NCI-H1694 treated with DMSO at 0.1 percent for 48 hours (cell line): Measurements from ENCODE around the gene SELENOT.
"Not testable (repeated sequence)": the region's sequence is repeated elsewhere in the genome, so short reads cannot be mapped to it uniquely, and the experiment has no call there.

Experiments
- DNase-seq: peaks from one replicate; lab custom pipeline; 2025; lab: John Stamatoyannopoulos, UW

SELENOT gene

DNA sequence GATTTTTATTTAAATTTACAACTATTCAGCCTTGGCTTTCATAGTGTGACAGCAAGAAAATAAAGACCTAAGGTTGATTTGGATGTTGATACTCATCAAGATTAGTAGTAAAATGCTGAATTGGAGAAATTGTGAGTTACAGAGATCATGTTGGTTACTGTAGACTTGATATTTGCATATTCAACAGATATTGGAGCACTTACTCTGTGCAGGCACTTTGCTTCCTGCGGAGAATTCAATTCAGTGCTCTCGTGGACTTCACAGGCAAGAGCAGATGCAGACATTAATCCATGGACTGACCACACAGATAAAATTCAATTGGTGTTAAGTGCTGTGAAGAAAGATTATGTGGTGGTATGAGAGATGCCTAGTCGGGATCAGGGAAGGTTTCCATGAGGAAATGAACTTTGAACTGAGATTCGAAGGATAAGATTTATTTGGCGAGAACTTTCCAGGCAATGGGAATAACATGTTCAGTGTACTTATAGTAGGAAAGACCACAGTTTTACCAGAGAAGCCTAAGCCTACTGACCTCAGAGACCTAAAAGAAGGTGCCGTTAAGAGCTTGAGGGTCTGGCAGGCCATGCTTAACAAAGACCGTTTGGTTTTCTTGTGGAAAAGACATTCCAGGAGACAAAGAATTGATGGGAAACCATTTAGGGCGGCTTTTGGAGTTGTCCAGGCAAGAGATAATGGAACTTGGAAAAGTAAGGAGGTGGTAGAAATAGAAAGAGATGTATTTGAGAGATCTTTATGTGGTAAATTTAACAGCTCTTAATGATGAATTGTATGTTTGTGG lies 4.3 kb downstream of the SELENOT start:
- DNase-seq: no peak

DNA sequence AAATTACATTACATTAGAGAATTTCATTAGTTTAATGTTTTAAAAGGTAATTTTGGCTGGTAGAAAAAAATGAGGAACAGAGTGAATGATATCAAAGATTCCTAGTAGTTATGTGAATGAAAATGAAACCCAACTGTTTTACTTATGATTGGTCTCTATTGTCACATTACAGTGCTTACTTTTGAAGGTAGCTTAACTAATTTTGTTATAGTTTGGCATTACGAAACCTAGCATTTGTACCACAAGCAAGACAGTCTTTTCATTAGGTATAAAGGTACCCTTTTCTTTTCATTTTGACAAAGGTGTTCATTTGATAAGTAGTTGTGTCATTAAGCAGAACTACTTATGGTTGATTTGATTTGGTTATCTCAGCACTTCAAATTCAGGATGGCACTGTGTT lies 6.9 kb downstream of the SELENOT start:
- no peak for DNase-seq

DNA sequence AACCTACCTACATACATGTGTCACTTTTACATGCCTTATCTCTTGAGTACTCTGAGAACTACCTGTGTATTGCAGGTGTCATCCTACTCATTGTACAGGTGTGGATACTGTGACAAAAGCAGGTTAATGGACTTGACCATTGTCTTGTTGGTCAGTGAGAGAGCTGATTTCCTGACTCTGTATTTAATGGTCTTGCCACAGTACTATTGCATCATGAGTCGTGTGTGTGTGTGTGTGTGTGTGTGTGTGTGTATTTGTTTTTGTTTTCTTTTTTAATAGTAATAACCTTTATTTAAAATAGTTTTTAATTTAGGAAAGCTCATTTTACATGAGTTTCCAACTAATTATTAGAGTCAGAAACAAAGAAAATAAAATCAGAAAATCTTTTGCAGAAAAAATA lies 7.7 kb downstream of the SELENOT start:
- DNase-seq: no peak

DNA sequence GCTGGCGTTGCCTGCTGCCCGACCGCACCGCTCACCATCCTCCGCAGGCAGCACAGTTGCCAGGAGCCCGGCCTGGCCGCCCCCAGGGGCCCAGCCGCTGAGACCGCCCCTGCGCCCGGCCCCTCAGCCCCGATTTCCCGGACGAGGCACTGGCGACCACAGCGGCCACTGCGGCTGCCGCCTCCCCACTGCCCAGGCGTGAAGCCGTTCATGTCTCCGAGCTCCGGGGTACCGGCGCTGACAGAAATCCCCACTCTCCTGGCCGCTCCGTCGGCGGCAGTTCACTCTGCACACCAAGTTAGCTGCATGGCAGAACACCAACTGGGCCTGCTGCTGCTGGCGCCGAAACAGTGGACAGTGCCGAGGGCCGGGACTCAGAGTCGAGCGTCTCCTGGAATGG lies 8.5 kb downstream of the SELENOT start:
- DNase-seq: no peak

DNA sequence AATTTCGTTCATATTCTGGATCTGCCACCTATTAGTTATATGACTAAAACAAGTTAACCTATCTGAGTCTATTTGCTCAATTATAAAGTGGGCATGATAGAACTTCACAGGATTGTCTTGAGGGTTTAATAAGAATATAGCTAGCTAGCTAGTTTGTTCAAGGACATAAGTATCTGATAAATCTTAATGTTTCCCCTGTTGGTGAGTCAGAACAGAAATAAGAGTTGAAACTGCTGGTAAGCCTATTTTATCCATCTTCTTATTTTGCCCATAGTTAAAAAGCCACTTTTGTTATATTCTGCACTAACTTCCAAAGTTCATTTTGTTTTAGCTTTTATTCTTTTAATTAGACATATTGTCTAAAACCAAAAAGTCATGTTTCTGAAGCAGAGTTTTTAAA lies 9.4 kb downstream of the SELENOT start:
- no peak for DNase-seq

DNA sequence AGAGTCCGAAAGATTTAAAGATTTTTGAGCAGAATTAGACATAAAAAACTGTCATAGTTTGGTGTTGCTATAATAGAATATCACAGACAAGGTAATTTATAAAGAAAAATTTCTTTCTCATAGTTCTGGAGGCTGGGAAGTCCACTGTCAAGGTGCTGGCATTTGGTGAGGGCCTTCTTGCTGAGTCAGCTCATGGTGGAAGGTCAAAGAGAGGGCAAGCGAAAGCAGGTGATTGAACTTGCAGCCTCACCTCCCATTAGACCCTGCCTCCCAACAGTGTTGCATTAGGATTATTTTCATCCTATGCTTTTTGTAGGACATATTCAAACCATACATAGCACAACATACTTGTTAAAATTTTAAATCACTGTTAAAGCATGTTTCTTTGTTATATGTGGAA lies 9.9 kb downstream of the SELENOT start:
- no peak for DNase-seq

DNA sequence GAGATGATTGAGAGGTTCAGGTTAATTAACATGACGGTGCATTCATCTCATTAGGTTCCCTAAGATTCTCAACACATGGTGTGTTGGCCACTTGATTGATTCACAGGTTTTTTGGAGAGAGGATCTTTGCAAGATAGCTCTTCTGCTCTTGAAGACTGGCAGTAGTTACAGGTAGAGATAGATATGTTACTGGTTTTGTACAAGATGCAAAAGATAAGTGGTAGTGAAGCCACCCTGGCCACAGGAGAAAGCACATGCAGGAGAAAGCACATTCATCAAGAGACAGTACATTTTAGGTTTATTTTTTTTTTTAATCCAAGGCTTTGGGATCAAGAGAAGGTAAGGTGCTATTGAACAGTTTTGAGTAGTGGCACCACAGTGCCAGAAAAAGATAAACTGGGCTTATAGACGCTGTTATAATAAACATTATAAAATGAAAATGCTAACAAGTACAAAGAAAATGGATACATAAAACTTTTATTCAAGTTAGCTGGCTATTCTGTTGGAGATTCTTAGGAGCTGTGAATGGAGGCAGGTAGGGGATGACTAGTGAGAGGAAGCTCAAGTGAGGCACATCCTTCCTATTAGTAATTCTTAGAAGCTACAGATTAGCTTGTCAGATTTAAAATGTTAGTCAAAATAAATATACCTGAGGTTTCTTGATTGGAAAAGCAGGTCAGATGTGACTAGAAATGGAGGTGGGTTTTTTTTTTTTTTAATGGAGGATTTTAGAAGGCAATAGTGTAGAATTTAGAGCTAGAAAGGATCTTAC lies 10.8 kb downstream of the SELENOT start:
- DNase-seq: no peak

DNA sequence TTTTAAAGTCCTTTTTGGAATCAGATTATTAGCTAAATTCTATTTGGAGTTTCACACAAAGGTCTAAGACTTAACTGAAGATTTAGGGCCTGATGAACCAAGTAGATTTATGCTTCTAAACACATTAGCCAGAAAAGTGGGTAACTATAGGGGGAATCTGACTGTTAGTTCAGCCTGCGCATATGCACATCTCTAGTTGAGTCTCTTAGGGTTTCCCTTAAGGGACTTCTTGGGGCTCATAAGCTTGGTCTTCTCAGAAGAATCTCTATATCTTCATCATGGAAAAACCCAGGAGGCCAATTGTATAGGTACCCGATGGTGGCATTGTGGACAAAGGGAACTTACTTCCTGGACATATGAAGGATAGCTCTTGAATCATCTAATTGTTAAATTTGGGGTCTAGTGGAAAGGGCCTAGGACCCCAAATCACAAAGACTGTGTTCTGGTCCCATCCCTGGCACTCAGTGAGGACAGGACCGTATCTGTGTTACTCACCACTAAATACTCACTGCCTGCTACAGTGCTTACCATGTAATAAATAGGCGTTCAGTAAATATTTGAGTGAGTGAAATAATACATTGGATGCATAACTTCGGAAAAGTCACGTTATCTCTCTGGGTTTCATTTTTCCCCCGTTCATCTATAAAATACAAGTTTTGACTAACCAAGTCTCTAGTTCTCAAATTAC lies 17.0 kb downstream of the SELENOT start:
- no peak for DNase-seq

DNA sequence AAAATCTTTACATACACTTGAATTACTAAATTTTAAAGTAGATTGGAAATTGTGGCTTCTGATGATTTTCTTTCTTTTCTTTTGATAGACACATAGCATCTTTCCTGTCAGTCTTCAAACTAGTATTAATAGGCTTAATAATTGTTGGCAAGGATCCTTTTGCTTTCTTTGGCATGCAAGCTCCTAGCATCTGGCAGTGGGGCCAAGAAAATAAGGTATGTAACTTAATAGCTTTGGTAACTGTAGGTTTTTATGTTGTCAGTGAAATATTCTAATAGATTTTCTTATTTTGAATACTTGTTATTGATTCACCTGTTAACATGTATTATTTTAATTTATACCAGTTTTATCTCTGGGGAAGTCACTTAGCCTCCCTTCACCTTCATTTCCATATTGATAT lies 19.8 kb downstream of the SELENOT start:
- DNase-seq: not testable (repeated sequence)

DNA sequence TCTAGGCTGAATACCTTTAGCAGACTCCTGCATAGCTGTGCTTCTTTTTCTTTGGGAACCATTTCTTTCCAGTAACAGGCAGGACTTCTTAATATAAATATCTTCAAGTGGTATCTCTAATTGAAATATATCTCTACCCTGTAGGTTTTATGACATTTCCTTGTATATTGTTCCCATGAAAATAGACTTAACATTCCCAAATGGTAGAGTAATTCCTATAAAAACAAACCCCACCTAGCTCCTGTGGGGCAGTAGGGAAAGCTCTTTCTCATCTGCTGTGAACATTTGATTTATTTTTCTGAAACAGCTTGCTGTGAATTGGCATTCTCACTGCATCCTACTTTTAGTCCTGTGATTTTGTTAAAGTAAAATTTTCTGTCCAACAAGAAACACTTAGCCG lies 20.8 kb downstream of the SELENOT start:
- DNase-seq: no peak

DNA sequence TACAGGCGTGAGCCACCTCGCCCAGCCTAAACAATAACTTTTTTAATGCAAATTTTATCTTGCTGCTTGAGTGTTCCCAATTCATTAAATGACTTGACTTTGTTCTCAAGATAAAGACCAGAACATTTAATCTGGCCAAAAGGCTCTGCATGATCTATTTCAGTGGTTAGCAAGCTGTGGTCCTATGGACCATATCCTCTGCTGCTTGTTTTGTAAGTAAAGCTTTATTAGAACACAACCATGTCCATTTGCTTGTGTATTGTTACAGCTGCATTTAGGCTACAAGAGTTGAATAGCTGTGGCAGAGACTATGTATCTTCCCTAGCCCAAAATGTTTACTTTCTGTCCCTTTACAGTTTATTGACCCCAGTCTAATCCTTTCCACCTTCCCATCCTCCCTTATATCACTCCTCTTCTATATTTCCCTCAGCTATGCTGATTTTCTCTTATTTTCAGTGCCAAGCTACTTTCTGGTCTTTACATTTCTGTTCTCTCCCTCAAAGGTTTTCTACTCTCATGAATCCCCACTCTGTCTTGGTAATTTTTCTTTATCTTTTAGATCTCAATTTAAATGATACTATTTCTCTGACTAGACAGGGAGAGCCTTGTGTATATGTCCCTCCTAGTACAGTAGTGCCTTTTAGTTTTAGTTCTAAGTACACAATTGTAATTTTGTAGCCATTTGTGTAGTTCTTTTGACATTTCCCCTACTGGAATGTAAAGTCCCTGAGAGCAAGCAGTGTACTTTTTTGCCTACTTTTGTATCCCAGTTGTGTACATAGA lies 23.2 kb downstream of the SELENOT start:
- DNase-seq: no peak

DNA sequence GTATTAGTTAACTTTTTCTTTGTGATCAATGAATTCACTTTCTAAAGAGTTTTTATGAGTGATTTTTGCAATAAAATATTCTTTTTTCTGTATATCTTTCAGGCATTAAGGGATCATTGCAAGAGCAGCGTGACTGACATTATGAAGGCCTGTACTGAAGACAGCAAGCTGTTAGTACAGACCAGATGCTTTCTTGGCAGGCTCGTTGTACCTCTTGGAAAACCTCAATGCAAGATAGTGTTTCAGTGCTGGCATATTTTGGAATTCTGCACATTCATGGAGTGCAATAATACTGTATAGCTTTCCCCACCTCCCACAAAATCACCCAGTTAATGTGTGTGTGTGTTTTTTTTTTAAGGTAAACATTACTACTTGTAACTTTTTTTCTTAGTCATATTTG lies 24.4 kb downstream of the SELENOT start:
- no peak for DNase-seq

DNA sequence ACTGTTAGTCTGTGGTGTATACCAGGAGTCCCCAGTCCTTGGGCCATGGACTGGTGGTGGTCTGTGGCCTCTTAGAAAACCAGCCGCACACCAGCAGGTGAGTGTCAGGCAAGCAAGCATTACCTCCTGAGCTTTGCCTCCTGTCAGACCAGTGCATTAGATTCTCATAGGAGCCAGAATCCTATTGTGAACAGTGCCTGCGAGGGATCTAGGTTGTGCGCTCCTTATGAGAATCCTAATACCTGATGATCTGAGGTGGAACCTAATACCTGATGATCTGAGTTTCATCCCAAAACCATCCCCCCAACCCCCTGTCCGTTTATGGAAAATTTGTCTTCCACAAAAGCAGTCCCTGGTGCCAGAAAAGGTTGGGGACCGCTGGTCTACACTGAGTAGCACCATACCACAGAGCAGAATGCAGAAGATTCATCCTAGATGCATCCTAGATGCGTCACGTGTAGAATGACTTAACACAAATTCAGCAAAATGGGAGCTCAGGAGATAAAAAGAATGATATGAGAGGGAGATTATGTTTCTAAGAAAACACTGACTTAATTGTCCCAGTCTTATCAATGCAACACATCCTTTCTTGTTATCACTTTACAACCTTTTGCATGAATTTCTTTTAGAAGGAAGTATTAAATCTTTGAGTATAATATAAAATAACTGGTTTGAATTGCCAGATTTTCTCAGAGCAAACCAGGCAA lies 28.5 kb downstream of the SELENOT start:
- no peak for DNase-seq

DNA sequence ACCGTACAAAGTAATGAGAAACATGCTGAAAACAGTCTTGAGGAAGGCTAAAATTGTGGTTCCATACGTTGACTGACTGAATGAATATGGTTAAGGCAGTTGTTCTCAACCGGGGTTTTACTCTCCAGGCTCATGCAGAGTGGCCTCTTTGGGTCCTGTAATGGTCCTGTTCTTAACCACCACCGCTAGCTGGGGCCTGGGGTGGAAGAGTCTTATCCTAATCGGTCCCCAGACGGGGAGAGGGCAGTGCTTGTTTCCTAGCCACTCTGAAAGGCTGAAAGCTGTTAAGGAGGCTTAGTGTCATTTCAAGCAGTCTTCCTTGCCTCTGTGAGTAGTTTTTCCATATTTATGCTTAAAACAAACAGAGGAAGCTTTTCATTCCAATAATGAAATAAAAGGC lies 32.0 kb downstream of the SELENOT start:
- no peak for DNase-seq

DNA sequence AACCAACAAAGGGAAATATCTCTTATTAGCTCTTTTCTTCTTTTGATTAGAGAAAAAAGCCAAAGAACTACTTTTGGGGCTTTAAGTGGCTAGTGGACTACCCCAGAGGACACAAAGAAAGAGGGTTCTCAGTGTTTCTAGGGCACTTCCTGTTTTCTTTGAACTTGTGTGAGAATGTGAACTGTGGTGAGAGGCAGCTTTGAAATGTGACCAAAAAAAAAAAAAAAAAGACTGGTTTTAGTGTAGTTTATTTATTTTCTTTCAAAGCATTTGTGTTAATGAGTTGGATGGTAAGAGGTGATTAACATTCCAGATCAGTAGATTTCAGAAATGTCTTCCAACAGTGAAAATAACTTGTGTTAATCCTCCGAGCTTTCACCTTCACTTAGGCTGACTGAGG lies 32.4 kb downstream of the SELENOT start:
- DNase-seq: no peak

DNA sequence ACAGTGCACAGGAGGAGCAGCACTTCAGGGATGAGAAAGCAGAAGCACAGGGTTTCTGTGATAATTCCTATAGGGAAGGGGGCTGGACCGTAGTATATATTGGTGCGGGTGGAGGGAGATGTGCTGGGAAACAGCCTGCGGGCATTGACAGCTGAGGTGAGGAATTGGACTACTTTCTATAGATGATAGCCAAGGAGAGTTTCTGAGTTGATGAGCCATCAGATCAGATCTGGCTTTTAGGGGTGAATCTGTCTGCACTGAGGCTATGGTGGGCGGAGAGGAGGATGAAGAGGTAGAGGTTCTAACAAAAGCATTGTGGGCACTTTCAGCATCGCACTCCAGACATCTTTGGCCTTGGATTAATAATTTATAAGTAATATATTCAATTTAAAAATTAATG lies 33.1 kb downstream of the SELENOT start:
- DNase-seq: no peak

DNA sequence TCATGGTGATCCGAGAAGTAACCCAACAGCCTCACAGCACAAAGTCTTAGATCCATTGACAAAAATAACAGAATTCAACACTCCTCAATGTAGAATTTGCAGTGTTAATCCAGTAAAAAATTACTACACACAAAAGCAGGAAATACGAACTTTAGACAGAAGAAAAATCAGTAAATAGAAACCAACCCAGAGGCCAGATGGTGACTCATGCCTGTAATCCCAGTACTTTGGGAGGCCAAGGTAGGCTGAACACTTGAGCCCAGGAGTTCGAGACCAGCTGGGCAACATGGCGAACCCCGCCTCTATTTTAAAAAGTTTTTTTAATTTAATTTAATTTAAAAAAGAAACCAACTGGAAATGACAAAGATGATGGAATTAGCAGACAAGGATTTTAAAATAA lies 36.1 kb downstream of the SELENOT start:
- DNase-seq: no peak

DNA sequence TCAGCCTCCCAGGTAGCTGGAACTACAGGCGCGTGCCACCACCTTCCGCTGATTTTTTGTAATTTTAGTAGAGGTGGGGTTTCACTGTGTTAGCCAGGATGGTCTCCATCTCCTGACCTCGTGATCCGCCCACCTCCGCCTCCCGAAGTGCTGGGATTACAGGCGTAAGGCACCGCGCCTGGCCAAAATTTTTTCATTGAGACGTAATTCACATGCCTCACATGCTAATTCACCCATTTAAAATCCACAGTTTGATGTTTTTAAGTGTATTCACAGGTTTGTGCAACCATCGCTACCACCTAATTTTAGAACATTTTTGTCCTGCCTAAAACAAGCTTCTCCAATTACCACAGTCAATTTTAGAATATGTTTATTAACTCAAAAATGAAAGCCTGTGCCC lies 37.1 kb downstream of the SELENOT start:
- DNase-seq: no peak

DNA sequence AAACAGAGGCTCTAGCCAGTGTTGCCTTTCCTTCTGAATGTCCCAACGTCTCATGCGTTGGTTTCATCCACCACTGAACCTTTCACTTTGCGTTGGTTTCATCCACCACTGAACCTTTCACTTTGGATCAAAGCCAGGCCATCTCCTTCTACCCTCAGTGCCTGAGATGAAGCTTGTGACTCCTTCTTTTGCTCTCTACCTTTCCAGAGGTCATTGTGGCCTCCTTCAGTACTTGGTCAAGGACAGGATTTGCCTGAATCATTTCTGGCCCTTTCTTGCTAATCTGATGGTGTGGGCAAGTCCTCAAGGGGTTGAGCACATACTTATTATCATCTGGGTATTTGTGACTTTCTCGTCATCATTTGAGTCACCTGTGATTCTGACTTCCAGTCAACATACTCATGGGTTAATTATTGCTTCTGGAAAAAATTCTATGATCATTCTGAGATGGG lies 50.0 kb downstream of the SELENOT start:
- no peak for DNase-seq

DNA sequence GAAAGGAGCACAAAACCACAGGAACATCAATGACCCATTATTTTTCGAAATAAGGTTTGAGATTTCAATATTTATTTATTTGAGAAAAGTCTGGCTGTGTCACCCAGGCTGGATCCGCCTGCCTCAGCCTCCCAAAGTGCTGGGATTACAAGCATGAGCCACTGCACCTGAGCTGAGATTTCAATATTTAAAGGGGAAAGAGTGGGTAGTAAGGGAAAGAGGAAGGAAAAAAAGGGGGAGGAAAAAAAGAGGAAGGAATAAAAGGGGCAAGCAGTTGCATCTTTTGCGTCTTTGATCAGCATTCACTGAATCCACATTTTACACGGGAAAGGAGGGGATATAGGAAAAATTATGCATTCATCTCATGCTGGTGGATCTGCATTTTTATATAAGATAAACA lies 53.2 kb downstream of the SELENOT start:
- no peak for DNase-seq

DNA sequence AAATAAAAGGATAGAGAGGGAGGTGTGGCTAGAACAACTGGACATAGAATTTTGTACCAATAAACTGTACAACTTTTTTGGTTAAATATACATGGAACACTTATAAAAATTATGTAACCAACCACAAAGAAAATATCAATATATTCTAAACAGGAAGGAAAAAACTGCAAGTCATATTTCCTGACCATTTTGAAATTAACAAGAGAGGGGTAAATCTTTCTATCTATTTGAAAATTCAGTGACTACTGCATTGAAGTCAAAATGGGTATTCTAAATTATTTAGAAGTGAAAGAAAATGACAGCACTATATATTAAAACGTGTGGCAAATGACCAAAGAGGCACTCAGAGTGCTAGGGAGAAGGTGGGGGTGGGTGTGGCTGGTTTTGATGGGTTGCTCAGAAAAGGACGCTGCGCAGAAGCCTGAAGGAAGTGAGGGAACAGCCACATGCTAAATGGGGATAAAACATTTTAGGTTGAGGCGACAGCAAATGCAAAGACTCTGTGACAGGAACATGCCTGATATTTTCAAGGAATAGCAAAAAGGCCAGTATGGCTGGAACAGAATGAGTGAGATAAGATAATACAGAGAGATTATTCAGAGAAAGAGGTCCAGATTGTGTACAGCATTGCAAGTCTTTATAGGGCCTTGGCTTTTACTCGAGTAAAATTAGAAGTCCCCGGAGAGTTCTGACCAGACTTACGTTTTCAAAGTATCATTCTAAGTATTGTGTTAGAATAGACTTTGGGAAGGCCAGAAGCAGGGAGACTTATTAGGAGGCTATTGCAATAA lies 59.5 kb downstream of the SELENOT start:
- DNase-seq: no peak
